Posterior vena cava (tissue), 2 donors: Measurements from ENCODE around the gene ISG20. TPM values are rescaled to one million over a fixed set of nuclear protein-coding genes. Genes with fewer than 3 reads are reported as not detected.

Experiments used
- DNase-seq: peaks from one replicate; pipeline ENCODE4 v3.0.0-alpha.2; 2020; ENCODE audit warnings: low spot score
- intact Hi-C, 2 donors: fragments of 100-400 bp; cut with DNase I; formaldehyde crosslinking; loops; one replicate each; pipeline versions ENCODE4 v1.14.1 to v1.14.2; 2022 to 2023
- long read RNA-seq, 2 donors: library from polyadenylated mRNA; unstranded; transcript quantifications; one replicate each; pipeline ENCODE4 v2.0.0, GENCODE V29; 2020 to 2021
- total RNA-seq, 2 donors: library from RNA; stranded (reverse); fragmentation: NEBNext Ultra II Directional; extraction: Animal tissue kit (Norgen Biotek cat#: 25700); gene quantifications; one replicate each; pipeline ENCODE4 v1.2.1, GENCODE V29; 2021
- donor health status: DM: yes; HTN: yes; CAD: no.
- donor health status: DM: yes; HTN: yes; CAD: no.

The ISG20 gene
- 1 to 10 TPM; 6.9 to 7.4 TPM for total RNA-seq
- long read RNA-seq, donor 1, partial matches to known transcripts: 0 of 2 reads
- long read RNA-seq, donor 1, other reads (novel, unspliced or antisense): 2 of 2 reads
- long read RNA-seq, donor 2, transcript ISG20-201 (4 exons, 1,856 nt): major isoform, 8 of 11 reads
- long read RNA-seq, donor 2, partial matches to known transcripts: 3 of 11 reads
- long read RNA-seq, donor 2, other reads (novel, unspliced or antisense): 0 of 11 reads

DNA sequence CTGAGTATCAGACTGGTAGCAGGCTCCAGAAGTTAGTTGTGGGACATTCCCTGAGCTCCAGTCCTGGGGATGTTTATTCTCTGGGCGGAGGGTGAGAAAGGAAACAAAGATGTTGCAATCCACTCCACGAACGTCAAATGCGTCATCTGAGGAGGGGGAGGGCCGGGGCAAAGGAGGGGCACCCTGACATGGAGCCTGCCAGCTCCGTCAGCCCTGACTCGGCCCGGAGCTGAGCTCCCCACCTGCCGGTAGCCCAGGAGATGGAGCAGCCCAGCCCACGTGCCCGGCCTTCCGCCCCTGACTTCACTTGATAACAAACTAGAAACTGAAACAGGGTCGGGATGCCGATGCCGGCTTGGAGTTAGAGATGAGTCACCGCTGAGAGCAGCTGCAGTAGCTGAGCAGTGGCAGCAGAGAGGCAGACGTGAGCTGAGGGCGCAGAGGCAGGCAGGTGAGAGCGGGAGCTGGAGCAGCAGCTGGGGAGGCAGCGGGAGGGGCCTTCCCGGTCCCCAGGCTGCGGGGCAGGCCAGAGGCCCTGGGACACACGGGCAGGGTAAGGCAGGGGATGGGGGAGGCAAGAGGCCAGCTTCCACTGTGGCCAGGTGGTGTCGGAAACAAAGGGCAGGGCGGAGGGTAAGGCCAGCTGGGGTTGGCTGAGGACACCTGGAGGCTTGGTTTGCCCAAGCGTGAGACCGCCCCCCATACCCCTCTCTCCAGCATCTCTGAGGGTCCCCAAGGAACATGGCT lies at the start of gene ISG20:
Gene ISG20 (plus strand): TSS at position 391 of the 747 bp plus-strand sequence. CDS start 351 bp downstream, at position 742.
- intact Hi-C loops: no loop called here
- peak; percentile 97 for DNase-seq

DNA sequence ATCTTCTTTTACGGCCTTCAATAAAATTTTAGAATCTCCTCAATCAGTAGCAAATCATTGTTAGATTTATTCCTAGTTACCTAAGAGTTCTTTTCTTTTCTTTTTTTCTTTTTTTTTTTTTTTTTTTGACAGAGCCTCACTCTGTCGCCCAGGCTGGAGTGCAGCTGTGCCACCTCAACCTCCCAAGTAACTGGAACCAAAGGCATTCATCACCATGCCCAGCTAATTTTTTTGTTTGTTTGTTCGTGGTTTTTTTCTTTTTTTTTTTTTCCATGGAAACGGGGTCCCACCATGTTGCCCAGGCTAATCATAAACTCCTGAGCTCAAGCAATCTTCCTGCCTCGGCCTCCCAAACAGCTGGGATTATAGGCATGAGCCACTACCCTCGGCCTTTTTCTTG lies 48.1 kb upstream of the ISG20 start:
- DNase-seq: no peak
- intact Hi-C loops: no loop called here

GRCh38 chr15:88591384-88591783 lies 47.4 kb upstream of the ISG20 start:
- intact Hi-C loops: no loop called here
- DNase-seq: no peak

- DNase-seq: no peak
- intact Hi-C loops: no loop called here
Observed at GRCh38 chr15:88603885-88604284, 34.9 kb upstream of the ISG20 start.

- no peak for DNase-seq
- intact Hi-C loops: no loop called here
Observed at GRCh38 chr15:88604381-88605188, 34.2 kb upstream of the ISG20 start.

- intact Hi-C loops: no loop called here
- peak; percentile 89 for DNase-seq
Observed at GRCh38 chr15:88605189-88606069, 33.4 kb upstream of the ISG20 start.

DNA sequence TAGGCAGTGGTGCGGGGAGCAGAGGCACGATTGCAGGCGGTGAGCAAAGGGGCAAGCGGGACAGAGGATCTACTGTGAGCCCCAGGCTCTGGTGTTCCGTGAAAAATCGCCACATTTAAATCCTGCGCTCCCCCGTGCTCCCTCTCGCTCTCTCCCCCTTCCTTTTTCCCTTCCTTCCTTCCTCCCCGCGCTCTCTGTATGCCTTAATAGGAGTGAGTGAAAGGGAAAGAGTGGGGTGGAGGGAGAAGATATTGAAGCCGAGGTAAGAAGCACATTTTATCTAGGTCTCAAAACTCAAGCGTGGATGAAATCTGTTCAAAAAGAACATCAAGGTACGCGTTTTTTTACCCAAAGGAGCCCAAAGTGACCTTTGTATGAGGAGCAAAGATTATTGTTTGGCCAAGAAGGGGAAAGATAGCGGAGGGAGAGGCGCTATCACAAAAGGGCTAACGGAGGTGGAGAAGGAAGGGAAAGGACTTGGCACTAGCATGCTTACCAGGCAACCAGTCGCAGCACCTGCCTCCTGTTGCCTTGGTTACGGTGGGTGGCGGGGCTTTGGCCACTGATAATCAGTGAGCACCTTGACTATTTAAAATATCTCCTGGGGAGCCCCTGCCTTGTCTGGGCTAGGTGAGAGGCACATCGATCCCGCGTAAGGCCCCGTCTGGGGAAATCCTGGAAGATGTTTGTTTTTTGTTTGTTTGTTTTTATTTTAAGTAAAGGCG lies 32.6 kb upstream of the ISG20 start:
- DNase-seq: no peak
- intact Hi-C loops: no loop called here

DNA sequence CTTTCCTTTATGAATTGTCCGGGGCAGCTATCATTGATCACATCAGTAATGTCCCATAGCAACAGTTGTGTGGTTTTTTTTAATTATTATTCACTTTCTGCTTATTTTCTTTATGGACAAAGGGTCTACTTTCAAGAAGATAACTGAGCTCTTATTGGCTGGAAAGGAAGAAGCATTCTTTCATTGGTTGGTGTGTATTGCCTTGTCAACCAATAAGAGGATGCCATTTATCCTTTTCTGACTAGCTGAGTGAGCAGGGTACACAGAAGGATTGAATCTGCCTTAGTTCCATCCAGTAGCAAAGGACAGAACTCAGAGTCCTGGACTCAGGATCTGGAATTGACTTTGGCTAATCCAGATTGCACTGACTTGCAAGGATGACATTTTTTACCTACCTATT lies 30.9 kb upstream of the ISG20 start:
- intact Hi-C loops: no loop called here
- DNase-seq: no peak

DNA sequence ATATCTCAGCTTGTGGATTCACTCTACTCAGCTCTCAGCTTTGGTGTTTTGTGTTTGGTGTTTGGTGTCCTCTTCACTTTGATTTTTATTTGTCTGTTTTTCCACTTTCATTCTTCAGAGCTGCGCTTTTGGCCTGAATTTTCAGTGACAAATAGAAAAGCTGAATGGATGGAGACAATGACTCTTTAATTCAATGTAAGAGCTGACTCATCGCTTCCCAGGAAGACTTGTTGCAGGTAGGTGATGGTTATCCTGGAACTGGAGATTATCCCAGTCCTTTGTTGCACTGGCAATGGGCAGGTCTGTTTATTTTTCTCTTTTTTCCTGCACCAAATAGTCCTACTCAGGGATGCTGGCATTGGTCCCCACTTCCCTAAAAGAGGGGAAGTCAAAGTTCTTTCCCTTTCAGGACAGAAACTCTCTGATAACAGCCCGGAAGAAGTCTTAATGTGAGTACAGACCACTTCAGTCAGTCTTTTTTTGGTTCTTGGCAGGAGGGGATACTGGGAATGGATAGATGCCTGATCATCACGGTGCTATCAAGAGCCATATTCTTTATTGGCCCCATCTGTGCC lies 30.1 kb upstream of the ISG20 start:
- intact Hi-C loops: no loop called here
- DNase-seq: no peak

DNA sequence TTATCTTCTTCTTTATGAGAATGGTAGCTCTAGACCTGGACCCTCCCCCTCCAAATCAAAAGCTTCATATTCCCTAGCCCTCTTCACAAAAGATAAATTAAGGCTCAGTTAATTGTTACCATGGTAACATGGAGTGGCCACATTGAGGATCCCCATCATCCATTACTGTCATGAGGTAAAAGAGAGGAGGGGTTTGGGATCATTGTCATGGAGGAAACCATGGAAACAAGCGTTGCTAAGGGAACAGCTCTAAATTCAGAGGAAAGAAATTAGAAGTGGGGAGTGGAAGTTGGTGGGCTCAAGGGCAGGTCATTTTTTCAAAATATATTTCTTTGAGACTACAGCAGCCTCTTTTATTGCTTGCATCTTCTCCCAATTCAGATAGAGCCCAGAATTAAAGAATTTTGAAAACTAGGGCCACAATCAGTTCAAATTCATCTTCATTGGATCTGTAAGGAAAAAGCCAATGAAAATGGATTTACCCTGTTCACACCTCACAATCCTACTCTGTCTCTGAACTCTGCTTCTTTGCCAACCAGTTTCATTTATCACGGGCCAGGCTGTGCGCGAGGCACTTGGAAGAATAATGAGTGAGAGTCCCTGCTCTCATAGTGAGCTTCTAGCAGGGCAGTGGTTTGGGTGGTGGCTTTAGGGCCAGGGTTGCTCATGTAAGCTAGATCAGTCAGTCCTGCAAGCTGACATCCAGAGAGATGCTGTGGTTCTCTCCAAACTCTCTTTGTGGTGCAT lies 29.3 kb upstream of the ISG20 start:
- intact Hi-C loops: no loop called here
- DNase-seq: no peak

DNA sequence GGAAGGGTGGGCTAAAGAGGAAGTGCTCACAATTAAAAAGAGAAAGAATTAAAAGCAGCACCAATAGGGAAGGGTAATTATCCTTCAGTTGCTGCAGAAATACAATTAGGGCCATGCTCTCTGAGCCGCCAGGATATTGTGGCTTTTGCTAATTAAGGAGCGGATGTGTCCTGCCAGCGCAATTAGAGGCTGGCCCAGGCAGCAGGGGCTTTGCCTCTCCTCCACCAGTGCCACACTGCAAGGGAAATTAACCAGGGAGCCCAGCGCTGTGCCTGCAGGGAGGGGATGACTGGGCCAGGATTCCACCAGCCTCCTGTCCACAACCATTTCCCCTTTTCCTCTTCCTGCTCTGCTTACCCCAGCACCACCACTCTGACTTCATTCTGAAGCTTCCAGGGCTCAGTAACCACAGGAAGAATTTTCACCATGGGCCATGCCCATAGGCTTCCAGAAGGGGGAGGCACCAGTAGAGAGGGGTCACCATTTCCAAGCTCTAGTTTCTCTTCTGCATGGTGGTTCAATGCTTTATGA lies 28.1 kb upstream of the ISG20 start:
- intact Hi-C loops: no loop called here
- no peak for DNase-seq

- intact Hi-C loops: no loop called here
- DNase-seq: no peak
Observed at GRCh38 chr15:88612186-88612796, 26.5 kb upstream of the ISG20 start.

GRCh38 chr15:88613074-88613944 lies 25.5 kb upstream of the ISG20 start:
- no peak for DNase-seq
- intact Hi-C loops: no loop called here

- intact Hi-C loops: no loop called here
- DNase-seq: no peak
Observed at GRCh38 chr15:88615303-88616107, 23.3 kb upstream of the ISG20 start.

DNA sequence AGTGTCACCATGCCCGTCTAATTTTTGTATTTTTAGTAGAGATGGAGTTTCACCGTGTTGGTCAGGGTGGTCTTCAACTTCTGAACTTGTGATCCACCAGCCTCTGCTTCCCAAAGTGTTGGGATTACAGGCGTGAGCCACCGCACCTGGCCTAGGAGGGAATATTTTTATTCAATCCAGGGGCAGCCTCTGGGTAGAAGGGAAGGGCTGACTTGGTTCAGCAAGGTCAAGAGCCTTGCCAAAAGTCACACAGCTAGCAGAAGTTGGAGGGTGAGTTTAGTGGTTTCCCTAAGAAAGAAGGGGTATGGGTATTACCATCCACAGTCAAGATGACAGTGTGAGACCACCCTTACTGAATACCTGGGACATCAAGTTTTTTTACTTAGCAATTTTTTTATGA lies 22.6 kb upstream of the ISG20 start:
- DNase-seq: no peak
- intact Hi-C loops: no loop called here
